NT2/D1 (cell line): ENCODE data around the gene THSD7A.

Experiments
- DNase-seq: peaks from one replicate; pipeline ENCODE4 v3.0.0-alpha.2; 2011; ENCODE audit warnings: low read depth, low spot score
- H3K27me3 ChIP-seq: 2 replicates; pipeline ENCODE4 v1.6.0; 2011; ENCODE audit warnings: mild to moderate bottlenecking; ENCODE audit not compliant: insufficient read length, insufficient read depth
- H3K36me3 ChIP-seq: 2 replicates; pipeline ENCODE4 v1.6.1; 2011; ENCODE audit warnings: mild to moderate bottlenecking, low read length, mixed read lengths; ENCODE audit not compliant: insufficient read depth, insufficient read length
- H3K4me1 ChIP-seq: 2 replicates; pipeline ENCODE4 v1.5.1; 2011; ENCODE audit not compliant: insufficient read depth, insufficient read length
- H3K4me3 ChIP-seq: 2 replicates; pipeline ENCODE4 v1.5.1; 2011; ENCODE audit warnings: low read depth; ENCODE audit not compliant: insufficient read length
- H3K9ac ChIP-seq: 2 replicates; pipeline ENCODE4 v1.6.0; 2011; ENCODE audit warnings: low read depth; ENCODE audit not compliant: insufficient read length
- H3K9me3 ChIP-seq: 2 replicates; pipeline ENCODE4 v1.5.1; 2011; ENCODE audit warnings: mild to moderate bottlenecking, low read length; ENCODE audit not compliant: insufficient read depth
- SUZ12 ChIP-seq: IDR thresholded peaks from 2 replicates; pipeline ENCODE4 v1.6.1; 2011; ENCODE audit not compliant: insufficient read length, insufficient read depth; ENCODE audit errors: extremely low read depth
- YY1 ChIP-seq: IDR thresholded peaks from 2 replicates; pipeline ENCODE4 v1.6.1; 2011; ENCODE audit not compliant: insufficient read length, insufficient read depth
- ZNF274 ChIP-seq: IDR thresholded peaks from 2 replicates; pipeline ENCODE4 v1.6.1; 2011; ENCODE audit warnings: mild to moderate bottlenecking, low read depth, low read length

The THSD7A gene

DNA sequence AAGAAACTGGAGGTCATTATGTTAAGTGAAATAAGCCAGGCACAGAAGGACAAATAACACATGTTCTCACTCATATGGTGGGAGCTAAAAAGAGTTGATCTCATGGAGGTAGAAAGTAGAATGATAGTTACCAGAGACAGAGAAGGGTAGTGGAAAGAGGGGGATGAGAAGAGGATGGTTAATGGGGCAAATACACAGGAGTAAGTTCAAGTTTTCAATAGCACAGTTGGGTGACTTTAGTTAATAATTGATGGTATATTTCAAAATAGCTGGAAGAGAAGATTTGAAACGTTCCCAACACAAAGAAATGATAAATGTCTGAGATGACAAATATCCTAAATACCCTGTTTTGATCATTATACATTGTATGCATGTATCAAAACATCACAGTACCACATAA is 261.8 kb downstream of the THSD7A start:
- Histone ChIP-seq H3K9ac (no peak overlapping the region), H3K4me3 (no peak overlapping the region), H3K4me1 (no peaks in the 10 kb centered on the region), H3K27me3 (no peaks in the 10 kb centered on the region), H3K36me3 (no peaks in the 10 kb centered on the region), H3K9me3 (no peaks in the 10 kb centered on the region)
- DNase-seq: no peak
- TF ChIP-seq YY1 (no peak), SUZ12 (no peak), ZNF274 (no peak)

GRCh38 chr7:11567571-11567970 is 264.4 kb downstream of the THSD7A start:
- TF ChIP-seq YY1: no peak
- TF ChIP-seq SUZ12: no peak
- no peak for TF ChIP-seq ZNF274
- H3K36me3 ChIP-seq: no peaks in the 10 kb centered on the region
- DNase-seq: no peak
- no peak overlapping the region for H3K9ac ChIP-seq
- no peaks in the 10 kb centered on the region for H3K4me1 ChIP-seq
- no peaks in the 10 kb centered on the region for H3K27me3 ChIP-seq
- H3K9me3 ChIP-seq: no peaks in the 10 kb centered on the region
- no peak overlapping the region for H3K4me3 ChIP-seq

DNA sequence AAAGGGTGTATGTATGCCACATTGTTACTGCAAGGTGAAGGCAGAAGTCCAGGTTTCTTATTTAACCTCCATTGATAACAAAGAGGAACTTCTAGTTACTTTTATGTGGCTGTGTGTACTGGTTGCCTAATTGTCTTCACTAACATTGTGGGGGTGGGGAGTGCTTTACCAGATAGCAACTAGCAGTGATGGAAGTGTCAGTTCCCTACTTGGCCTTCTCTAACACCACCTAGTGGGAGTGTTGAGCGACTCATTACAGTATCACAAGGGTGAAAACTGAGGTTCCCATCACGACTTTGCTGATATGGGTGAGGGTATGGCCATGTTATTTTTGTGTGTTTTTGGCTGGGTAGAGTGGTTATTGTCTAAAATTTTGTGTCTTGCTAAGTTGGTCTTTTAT is 274.4 kb downstream of the THSD7A start:
- no peaks in the 10 kb centered on the region for H3K4me1 ChIP-seq
- H3K4me3 ChIP-seq: no peak overlapping the region
- no peak overlapping the region for H3K9ac ChIP-seq
- no peaks in the 10 kb centered on the region for H3K27me3 ChIP-seq
- no peak for TF ChIP-seq YY1
- no peak for TF ChIP-seq SUZ12
- no peak for TF ChIP-seq ZNF274
- no peaks in the 10 kb centered on the region for H3K9me3 ChIP-seq
- no peaks in the 10 kb centered on the region for H3K36me3 ChIP-seq
- peak; percentile 74 for DNase-seq

- no peaks in the 10 kb centered on the region for H3K9me3 ChIP-seq
- TF ChIP-seq YY1: no peak
These were observed 279.2 kb downstream of the THSD7A start for GRCh38 chr7:11552676-11553296.

DNA sequence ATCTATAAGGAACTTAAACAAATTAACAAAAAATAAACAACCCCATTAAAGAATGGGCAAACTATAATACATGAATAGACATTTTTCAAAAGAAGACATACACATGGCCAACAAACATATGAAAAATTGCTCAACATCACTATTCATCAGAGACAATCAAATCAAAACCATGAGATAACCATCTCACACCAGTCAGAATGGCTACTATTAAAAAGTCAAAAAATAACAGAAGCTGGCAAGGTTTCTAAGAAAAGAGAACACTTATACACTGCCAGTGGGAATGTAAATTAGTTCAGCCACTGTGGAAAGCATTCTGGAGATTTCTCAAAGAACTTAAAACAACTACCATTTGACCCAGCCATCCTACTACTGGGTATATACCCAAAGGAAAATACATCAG is 280.5 kb downstream of the THSD7A start:
- Histone ChIP-seq H3K9me3 (no peaks in the 10 kb centered on the region), H3K36me3 (no peaks in the 10 kb centered on the region)

More at GRCh38 chr7:11552676-11553296, 279.2 kb downstream of the THSD7A start:
- Histone ChIP-seq H3K4me3 (no peak overlapping the region), H3K36me3 (no peaks in the 10 kb centered on the region), H3K27me3 (no peaks in the 10 kb centered on the region), H3K9ac (no peak overlapping the region), H3K4me1 (no peaks in the 10 kb centered on the region)
- no peak for DNase-seq

GRCh38 chr7:11548532-11548931 is 283.5 kb downstream of the THSD7A start:
- DNase-seq: no peak
- Histone ChIP-seq H3K9ac (no peak overlapping the region), H3K9me3 (no peaks in the 10 kb centered on the region), H3K27me3 (no peaks in the 10 kb centered on the region), H3K36me3 (no peaks in the 10 kb centered on the region), H3K4me1 (no peaks in the 10 kb centered on the region), H3K4me3 (no peak overlapping the region)
- TF ChIP-seq SUZ12 (no peak), ZNF274 (no peak), YY1 (no peak)

More for the DNA sequence above, 280.5 kb downstream of the THSD7A start:
- H3K4me1 ChIP-seq: no peaks in the 10 kb centered on the region
- no peak for TF ChIP-seq YY1
- no peak for TF ChIP-seq SUZ12
- no peak for TF ChIP-seq ZNF274
- H3K27me3 ChIP-seq: no peaks in the 10 kb centered on the region
- no peak overlapping the region for H3K4me3 ChIP-seq
- DNase-seq: no peak
- H3K9ac ChIP-seq: no peak overlapping the region

GRCh38 chr7:11541330-11541729 is 290.7 kb downstream of the THSD7A start:
- TF ChIP-seq ZNF274 (no peak), YY1 (no peak), SUZ12 (no peak)
- no peak for DNase-seq

More at GRCh38 chr7:11541330-11541729, 290.7 kb downstream of the THSD7A start:
- Histone ChIP-seq H3K36me3 (no peaks in the 10 kb centered on the region), H3K9ac (no peak overlapping the region), H3K9me3 (no peaks in the 10 kb centered on the region), H3K4me3 (no peak overlapping the region), H3K27me3 (no peaks in the 10 kb centered on the region), H3K4me1 (no peaks in the 10 kb centered on the region)
